K562 (cell line): ENCODE measurements around the gene SYTL2. TPM values are rescaled to one million over a fixed set of nuclear protein-coding genes. Genes with fewer than 3 reads are reported as not detected.

Experiments
- BCOR ChIP-seq: fragments of 450-650 bp; IDR thresholded peaks from 2 replicates; pipeline ENCODE4 v1.6.1; 2016
- CBFB ChIP-seq: sonication (generic); formaldehyde crosslinking; IDR thresholded peaks from 2 replicates; pipeline ENCODE4 v1.4.0; 2020; ENCODE audit warnings: mild to moderate bottlenecking, missing genetic modification reagents
- DDX20 ChIP-seq: fragments of 450-650 bp; IDR thresholded peaks from 2 replicates; pipeline ENCODE4 v1.6.1; 2016; ENCODE audit warnings: missing genetic modification characterization, low read depth, mild to moderate bottlenecking, missing compliant biosample characterization, moderate library complexity
- EP300 ChIP-seq: IDR thresholded peaks from 2 replicates; pipeline ENCODE4 v1.6.1; 2012; ENCODE audit warnings: low read length, improper control_type of control experiment
- FIP1L1 ChIP-seq: fragments of 200-400 bp; formaldehyde crosslinking; IDR thresholded peaks from 2 replicates; pipeline ENCODE4 v1.6.1; 2018; ENCODE audit warnings: mild to moderate bottlenecking, low read depth, low read length; ENCODE audit not compliant: poor library complexity, severe bottlenecking
- FOXK1 ChIP-seq: sonication (generic); formaldehyde crosslinking; IDR thresholded peaks from 2 replicates; pipeline ENCODE4 v1.8.0; 2022; ENCODE audit warnings: missing genetic modification reagents, mild to moderate bottlenecking, borderline replicate concordance
- FUS ChIP-seq: fragments of 200-400 bp; formaldehyde crosslinking; optimal IDR thresholded peaks from 2 replicates; pipeline ENCODE3; 2017; ENCODE audit warnings: low read depth, low read length
- GABPB1 ChIP-seq: sonication (generic); formaldehyde crosslinking; IDR thresholded peaks from 2 replicates; pipeline ENCODE4 v1.8.0; 2022; ENCODE audit warnings: mild to moderate bottlenecking, missing genetic modification reagents
- GATAD2A ChIP-seq: fragments of 450-650 bp; IDR thresholded peaks from 2 replicates; pipeline ENCODE4 v1.6.1; 2017
- GTF2F1 ChIP-seq: IDR thresholded peaks from 2 replicates; pipeline ENCODE4 v1.6.1; 2011; ENCODE audit warnings: low read depth, low read length, improper control_type of control experiment
- HDAC2 ChIP-seq: fragments of 450-650 bp; IDR thresholded peaks from 2 replicates; pipeline ENCODE4 v1.6.1; 2016; ENCODE audit warnings: mild to moderate bottlenecking
- MBD2 ChIP-seq: sonication (generic); IDR thresholded peaks from 2 replicates; pipeline ENCODE4 v1.6.1; 2016; ENCODE audit warnings: low read depth, borderline replicate concordance
- NR2C1 ChIP-seq, 2 experiments: fragments of 450-650 bp; IDR thresholded peaks; 2 replicates each; pipeline ENCODE4 v1.6.1; 2017; ENCODE audit warnings: mild to moderate bottlenecking in 2 of 2, antibody characterized with exemption in 1 of 2, inconsistent platforms in 1 of 2, missing compliant biosample characterization in 1 of 2, missing genetic modification characterization in 1 of 2
- RBFOX2 ChIP-seq: fragments of 200-400 bp; formaldehyde crosslinking; IDR thresholded peaks from 2 replicates; pipeline ENCODE4 v1.6.1; 2017; ENCODE audit warnings: low read depth, mild to moderate bottlenecking, low read length, moderate library complexity
- SUPT5H ChIP-seq: fragments of 450-650 bp; IDR thresholded peaks from 2 replicates; pipeline ENCODE4 v1.6.1; 2016
- TBP ChIP-seq: optimal IDR thresholded peaks from 2 replicates; pipeline ENCODE3; 2011; ENCODE audit warnings: low read depth, low read length, improper control_type of control experiment
- TCF7L2 ChIP-seq: fragments of 150-350 bp; IDR thresholded peaks from 2 replicates; pipeline ENCODE4 v1.6.1; 2016; ENCODE audit warnings: low read depth, mild to moderate bottlenecking, low read length, moderate library complexity
- ZBTB17 ChIP-seq: fragments of 450-650 bp; formaldehyde crosslinking; IDR thresholded peaks from 2 replicates; pipeline ENCODE4 v1.4.0; 2020; ENCODE audit warnings: mild to moderate bottlenecking
- ZNF143 ChIP-seq: sonication (generic); formaldehyde crosslinking; IDR thresholded peaks from 2 replicates; pipeline ENCODE4 v1.9.0; 2022; ENCODE audit warnings: mild to moderate bottlenecking, missing genetic modification reagents
- ZNF354B ChIP-seq: fragments of 250-450 bp; sonication (Bioruptor Pico); IDR thresholded peaks from 2 replicates; pipeline ENCODE4 v1.4.0; 2020
- ZNF644 ChIP-seq: fragments of 200-800 bp; sonication (Bioruptor generic); IDR thresholded peaks from 2 replicates; pipeline ENCODE4 v1.6.1; 2016; ENCODE audit warnings: low read depth, missing genetic modification characterization, missing compliant biosample characterization
- polyA plus RNA-seq, 8 experiments: library from polyadenylated mRNA; depleted of rRNA in 4 of 8; stranded (reverse) in 5 of 8; unstranded in 3 of 8; fragments of >200 nt; fragmentation: Nextera tagmentation in 2 of 8; fragmentation: Illumina TruSeq in 1 of 8; extraction: Ambion mirVana in 2 of 8; extraction: Trizol in 1 of 8; gene quantifications; 2 replicates each; pipeline versions ENCODE4 v1.2.1 to v1.2.3, GENCODE V29; 2011 to 2014; ENCODE audit warnings: inconsistent platforms in 1 of 8, missing spikeins in 1 of 8
- total RNA-seq, 7 experiments: library from RNA; depleted of rRNA in 6 of 7; stranded (reverse); fragments of >200 nt in 6 of 7; fragmentation: Illumina TruSeq in 2 of 7; extraction: Trizol in 2 of 7; gene quantifications; 2 replicates each; pipeline versions ENCODE4 v1.2.1 to v1.2.3, GENCODE V29; 2011 to 2021; ENCODE audit warnings: low replicate concordance in 1 of 7
- TF ChIP-seq, protein P1 (sequence below): fragments of 450-650 bp; IDR thresholded peaks from 2 replicates; pipeline ENCODE4 v1.7.1; 2018; ENCODE audit warnings: mild to moderate bottlenecking, low read depth; ENCODE audit not compliant: partially characterized antibody
- TF ChIP-seq, protein P2 (sequence below), 2 experiments: fragments of 450-650 bp; IDR thresholded peaks; 2 replicates each; pipeline ENCODE4 v1.6.1; 2016
- TF ChIP-seq, protein P3 (sequence below): fragments of 250-450 bp; sonication (Bioruptor Pico); IDR thresholded peaks from 2 replicates; pipeline ENCODE4 v1.5.0; 2021

SYTL2 gene
- total and polyA plus RNA-seq, 9 of the 15 experiments (the other 6 are each of a cell fraction or from before 2014, with no cell fraction given): 0.05 to 0.57 (median 0.35) TPM

DNA sequence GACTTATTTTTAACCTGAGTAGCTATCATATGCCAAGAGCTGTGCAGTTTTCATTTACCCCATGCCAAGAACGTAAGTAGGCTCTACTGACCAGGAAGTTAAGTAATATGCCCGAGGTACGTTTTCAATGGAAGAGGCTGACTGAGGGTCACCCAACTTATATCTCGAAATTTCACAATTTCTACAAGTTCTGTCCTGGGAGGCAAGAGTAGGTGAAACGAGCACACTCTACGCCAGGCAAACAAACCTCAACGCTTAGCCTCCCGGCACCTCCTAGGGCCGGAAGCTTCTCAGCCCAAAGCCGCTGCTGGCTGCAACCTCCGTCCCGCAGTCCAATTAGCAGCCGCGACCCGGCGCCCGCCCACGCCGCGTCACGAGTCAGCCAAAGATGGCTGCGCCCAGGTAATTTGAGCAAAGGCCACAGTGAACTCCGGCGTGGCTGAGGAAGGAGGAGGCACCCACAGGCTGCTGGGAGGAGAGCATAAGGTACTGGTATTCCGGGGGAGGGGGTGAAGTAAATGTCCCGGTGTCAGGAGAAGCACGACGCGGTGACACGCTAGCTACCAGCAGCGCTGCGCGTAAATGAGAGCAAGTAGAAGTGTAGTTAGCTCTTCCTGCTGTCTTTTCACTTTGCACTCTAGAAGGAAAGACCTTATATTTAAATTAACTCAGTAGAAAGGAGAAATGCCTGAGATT, 163.2 kb downstream of the SYTL2 start, which contains the start of gene TMEM126A (continued):
- TF ChIP-seq, protein P1, sequence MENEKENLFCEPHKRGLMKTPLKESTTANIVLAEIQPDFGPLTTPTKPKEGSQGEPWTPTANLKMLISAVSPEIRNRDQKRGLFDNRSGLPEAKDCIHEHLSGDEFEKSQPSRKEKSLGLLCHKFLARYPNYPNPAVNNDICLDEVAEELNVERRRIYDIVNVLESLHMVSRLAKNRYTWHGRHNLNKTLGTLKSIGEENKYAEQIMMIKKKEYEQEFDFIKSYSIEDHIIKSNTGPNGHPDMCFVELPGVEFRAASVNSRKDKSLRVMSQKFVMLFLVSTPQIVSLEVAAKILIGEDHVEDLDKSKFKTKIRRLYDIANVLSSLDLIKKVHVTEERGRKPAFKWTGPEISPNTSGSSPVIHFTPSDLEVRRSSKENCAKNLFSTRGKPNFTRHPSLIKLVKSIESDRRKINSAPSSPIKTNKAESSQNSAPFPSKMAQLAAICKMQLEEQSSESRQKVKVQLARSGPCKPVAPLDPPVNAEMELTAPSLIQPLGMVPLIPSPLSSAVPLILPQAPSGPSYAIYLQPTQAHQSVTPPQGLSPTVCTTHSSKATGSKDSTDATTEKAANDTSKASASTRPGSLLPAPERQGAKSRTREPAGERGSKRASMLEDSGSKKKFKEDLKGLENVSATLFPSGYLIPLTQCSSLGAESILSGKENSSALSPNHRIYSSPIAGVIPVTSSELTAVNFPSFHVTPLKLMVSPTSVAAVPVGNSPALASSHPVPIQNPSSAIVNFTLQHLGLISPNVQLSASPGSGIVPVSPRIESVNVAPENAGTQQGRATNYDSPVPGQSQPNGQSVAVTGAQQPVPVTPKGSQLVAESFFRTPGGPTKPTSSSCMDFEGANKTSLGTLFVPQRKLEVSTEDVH: peak; percentile 57
- TF ChIP-seq RBFOX2 (peak; percentile 95), MBD2 (peak; percentile 74), BCOR (no peak), ZNF143 (CRISPR knock-in tag) (no peak), FIP1L1 (peak; percentile 31), GABPB1 (CRISPR knock-in tag) (peak; percentile 76), GTF2F1 (peak; percentile 66; the same call in 1 of the 2 replicates), HDAC2 (peak; percentile 77), ZNF354B (CRISPR knock-in tag) (no peak), ZBTB17 (CRISPR knock-in tag) (0 out of 2 replicates have a peak, but pooled peaks have one; percentile 34), CBFB (CRISPR knock-in tag) (no peak), GATAD2A (peak; percentile 26; the same call in 1 of the 2 replicates), DDX20 (tag) (no peak), FUS (no peak), NR2C1 (IDR thresholded peaks at IDR 0.05) (peak; percentile 70), NR2C1 (tag; IDR thresholded peaks at IDR 0.05) (peak; percentile 83), TBP (peak; percentile 90), ZNF644 (0 out of 2 replicates have a peak, but pooled peaks have one; percentile 60), FOXK1 (CRISPR knock-in tag) (no peak), EP300 (peak; percentile 47; the same call in 1 of the 2 replicates), SUPT5H (peak; percentile 92), TCF7L2 (0 out of 2 replicates have a peak, but pooled peaks have one; percentile 25)
- TF ChIP-seq, protein P2, sequence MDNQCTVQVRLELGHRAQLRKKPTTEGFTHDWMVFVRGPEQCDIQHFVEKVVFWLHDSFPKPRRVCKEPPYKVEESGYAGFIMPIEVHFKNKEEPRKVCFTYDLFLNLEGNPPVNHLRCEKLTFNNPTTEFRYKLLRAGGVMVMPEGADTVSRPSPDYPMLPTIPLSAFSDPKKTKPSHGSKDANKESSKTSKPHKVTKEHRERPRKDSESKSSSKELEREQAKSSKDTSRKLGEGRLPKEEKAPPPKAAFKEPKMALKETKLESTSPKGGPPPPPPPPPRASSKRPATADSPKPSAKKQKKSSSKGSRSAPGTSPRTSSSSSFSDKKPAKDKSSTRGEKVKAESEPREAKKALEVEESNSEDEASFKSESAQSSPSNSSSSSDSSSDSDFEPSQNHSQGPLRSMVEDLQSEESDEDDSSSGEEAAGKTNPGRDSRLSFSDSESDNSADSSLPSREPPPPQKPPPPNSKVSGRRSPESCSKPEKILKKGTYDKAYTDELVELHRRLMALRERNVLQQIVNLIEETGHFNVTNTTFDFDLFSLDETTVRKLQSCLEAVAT (IDR thresholded peaks at IDR 0.05): 0 out of 4 replicates have a peak, but pooled peaks of 1 of the 2 experiments have one; percentile 5
- TF ChIP-seq, protein P3, sequence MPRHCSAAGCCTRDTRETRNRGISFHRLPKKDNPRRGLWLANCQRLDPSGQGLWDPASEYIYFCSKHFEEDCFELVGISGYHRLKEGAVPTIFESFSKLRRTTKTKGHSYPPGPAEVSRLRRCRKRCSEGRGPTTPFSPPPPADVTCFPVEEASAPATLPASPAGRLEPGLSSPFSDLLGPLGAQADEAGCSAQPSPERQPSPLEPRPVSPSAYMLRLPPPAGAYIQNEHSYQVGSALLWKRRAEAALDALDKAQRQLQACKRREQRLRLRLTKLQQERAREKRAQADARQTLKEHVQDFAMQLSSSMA (CRISPR knock-in tag): 0 out of 2 replicates have a peak, but pooled peaks have one; percentile 43
